Measurements from ENCODE around the gene RAB3IP.

The RAB3IP gene

DNA sequence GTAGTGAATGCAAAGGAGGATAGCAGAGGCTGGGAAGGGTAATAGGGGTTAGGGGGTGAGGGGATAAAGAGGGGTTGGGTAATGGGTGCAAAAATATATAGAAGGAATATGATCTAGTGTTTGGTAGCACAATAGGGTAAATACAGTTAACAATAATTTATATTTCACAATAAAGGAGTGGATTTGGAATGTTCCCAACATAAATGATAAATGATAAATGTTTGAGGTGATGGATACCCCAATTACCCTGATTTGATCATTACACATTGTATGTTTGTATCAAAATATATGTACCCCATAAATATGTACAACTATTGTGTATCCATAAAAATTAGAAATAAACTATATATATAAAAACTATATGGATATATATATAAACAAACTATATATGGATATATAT lies 85.4 kb downstream of the RAB3IP start:
- H3K27ac ChIP-seq: no peak overlapping the region
- TF ChIP-seq ZFX (IDR thresholded peaks at IDR 0.05): no peak
- TF ChIP-seq, protein P1, sequence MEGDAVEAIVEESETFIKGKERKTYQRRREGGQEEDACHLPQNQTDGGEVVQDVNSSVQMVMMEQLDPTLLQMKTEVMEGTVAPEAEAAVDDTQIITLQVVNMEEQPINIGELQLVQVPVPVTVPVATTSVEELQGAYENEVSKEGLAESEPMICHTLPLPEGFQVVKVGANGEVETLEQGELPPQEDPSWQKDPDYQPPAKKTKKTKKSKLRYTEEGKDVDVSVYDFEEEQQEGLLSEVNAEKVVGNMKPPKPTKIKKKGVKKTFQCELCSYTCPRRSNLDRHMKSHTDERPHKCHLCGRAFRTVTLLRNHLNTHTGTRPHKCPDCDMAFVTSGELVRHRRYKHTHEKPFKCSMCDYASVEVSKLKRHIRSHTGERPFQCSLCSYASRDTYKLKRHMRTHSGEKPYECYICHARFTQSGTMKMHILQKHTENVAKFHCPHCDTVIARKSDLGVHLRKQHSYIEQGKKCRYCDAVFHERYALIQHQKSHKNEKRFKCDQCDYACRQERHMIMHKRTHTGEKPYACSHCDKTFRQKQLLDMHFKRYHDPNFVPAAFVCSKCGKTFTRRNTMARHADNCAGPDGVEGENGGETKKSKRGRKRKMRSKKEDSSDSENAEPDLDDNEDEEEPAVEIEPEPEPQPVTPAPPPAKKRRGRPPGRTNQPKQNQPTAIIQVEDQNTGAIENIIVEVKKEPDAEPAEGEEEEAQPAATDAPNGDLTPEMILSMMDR (conservative IDR thresholded peaks at IDR 0.05): no peak

DNA sequence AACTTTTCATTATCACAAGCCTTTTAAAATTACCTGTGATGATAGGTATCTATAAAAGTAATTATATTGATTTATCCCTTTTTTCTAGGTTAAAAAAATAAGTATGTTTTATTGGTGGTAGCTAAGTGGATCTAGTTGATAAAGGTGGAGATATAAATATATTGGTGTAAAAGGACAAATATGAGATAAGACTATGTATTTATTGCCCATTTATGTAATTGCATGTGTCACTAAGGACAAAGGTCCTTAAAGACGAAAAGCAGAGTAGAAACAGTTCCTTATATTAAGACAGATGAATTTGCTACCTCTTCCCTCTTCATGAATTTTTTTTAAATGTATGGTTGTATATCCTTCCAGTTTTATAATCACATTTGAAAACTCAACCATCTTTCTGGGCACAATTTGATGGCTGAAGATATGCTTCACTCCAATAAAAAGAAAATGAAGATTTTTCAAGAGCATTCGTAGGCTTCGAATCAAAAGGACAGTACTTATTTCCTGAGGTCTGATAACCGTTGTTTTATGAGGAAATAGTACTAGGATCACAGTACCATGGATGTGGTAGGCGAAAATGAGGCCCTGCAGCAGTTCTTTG lies 86.4 kb downstream of the RAB3IP start, which contains the start of gene MYRFL:
MYRFL (plus strand) TSS at position 262 of the 595 bp plus-strand sequence; CDS start at position 553, 291 bp downstream.
- no peak for TF ChIP-seq ZFX (IDR thresholded peaks at IDR 0.05)
- TF ChIP-seq, protein P1 (conservative IDR thresholded peaks at IDR 0.05): no peak
- H3K27ac ChIP-seq: no peak within 1 kb of the TSS

DNA sequence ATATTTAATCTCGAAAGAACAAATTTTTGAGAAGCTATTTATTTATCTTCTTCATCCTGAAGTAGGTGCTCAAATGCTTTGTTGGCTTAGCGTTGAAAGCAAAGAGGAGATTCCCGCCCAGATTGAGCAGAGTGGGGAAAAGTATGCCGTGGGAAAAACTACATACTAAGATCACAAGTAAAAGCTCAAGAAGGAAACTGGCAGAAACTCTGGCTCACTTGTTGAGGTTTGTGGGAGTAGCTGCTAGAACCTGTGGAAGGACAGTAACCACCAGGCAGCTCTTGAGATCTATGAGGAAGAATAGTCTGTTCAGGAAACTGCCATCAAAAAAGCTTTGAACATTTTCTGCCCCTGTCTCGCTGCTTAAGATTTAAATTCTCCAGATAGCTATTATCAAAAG lies 90.2 kb downstream of the RAB3IP start:
- H3K27ac ChIP-seq: no peak overlapping the region
- TF ChIP-seq, protein P1 (conservative IDR thresholded peaks at IDR 0.05): no peak
- TF ChIP-seq ZFX (IDR thresholded peaks at IDR 0.05): no peak

DNA sequence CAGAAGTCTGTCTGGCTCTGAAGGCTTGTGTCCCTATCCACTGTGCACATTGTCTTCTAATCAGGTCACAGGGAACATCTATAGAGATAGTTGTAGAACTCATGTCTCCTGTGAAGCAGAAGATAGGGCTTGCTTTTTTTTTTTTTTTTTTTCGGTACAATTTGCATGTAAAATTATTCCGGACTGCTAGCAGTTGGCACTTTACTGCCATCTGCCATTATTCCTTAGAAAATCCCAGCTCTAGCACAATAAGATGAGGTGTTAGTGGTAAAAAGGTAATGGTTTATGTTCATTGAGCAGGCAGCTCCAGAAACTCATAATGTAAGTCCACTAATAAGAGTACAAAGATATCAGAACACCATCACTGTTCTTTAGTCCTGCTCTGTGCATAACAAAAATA lies 95.0 kb downstream of the RAB3IP start:
- TF ChIP-seq ZFX (IDR thresholded peaks at IDR 0.05): no peak
- TF ChIP-seq, protein P1 (conservative IDR thresholded peaks at IDR 0.05): no peak
- H3K27ac ChIP-seq: no peak overlapping the region

DNA sequence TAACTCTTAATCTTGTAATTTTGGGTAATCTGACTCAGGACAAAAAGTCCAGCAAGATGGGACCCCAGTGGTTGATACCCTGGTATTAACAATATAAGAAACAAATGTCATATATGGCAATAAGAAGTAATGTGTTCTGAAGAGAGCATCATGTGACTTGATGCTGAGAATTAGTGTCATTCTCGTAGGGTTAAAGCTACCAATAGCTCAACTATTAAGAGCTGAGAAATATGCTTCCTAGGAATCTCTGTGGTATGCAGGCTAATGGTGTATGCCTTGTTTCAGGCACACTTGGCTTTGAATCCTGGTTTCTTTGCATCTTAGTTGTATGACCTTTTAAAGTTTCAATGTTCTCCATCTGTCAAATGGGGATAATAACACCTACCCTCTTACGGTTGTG lies 95.5 kb downstream of the RAB3IP start:
- H3K27ac ChIP-seq: no peak overlapping the region
- TF ChIP-seq, protein P1 (conservative IDR thresholded peaks at IDR 0.05): no peak
- no peak for TF ChIP-seq ZFX (IDR thresholded peaks at IDR 0.05)

DNA sequence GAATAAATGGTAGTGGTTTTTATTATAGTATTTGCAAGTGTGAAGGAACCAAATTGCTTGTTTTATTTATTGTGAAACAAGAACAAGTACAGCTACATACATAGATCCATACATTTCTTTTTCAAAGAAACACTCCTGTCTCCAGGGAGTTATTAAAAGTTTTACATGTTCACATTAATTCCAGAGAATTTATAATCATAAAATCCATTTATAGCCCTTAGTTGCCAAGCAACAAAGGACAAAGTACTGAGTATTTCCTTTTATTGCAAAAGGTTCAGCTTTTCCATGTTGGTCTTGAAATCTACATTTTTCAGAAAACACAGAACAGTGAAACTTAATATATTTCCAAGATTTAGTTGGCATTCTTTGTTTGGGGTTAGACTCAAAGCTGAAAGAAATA lies 95.9 kb downstream of the RAB3IP start:
- TF ChIP-seq, protein P1 (conservative IDR thresholded peaks at IDR 0.05): no peak
- no peak for TF ChIP-seq ZFX (IDR thresholded peaks at IDR 0.05)
- no peak overlapping the region for H3K27ac ChIP-seq

DNA sequence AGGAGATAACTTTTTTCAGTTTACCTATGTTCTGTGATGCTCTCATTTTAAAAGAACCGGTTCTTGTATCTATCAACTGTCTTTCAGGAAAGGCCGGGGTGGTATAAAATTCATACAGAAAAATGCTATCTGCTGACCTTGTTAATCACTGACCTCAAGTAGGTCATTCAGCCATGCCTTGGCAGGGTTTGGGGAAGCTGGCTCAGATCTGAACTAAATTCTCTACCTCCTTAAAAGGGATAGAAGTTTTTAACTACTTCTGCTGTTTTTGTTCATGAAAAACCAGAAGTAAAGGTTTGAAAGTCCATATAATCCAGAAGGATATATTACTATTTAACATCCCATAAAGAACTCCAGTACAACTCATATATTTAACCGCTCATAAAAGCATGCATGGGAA lies 96.4 kb downstream of the RAB3IP start:
- TF ChIP-seq, protein P1 (conservative IDR thresholded peaks at IDR 0.05): no peak
- no peak for TF ChIP-seq ZFX (IDR thresholded peaks at IDR 0.05)
- H3K27ac ChIP-seq: no peak overlapping the region

Measured in C4-2B (cell line).